ENCODE results near the gene TNPO2. TPM values are rescaled to one million over a fixed set of nuclear protein-coding genes. Genes with fewer than 3 reads are reported as not detected.

The TNPO2 gene
- total RNA-seq, 3 donors from 2014 or later = 46.0 to 73.0 (median 70.8) TPM

DNA sequence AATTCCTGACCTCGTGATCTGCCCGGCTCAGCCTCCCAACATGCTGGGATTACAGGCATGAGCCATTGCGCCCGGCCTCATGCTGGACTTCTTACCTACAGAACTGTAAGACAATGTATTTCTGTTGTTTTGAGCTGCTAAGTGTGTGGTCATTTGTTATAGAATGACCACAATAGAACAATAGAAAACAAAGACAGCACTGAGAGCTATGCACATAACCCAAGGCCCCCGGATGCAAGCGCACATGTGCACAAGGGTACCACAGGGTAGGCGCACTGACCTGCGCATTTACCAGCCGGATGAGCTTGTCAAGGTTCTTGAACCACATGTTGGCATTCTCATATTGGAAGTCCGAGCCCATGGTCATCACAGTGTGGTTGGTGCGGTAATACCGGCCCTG is 62.8 kb downstream of the TNPO2 start:
- Histone ChIP-seq H3K4me1 (peaks cover 2 to 5% of the 10 kb centered on the region in 2 donors), H3K9me3 (no peaks in the 10 kb centered on the region), H3K27me3 (no peaks in the 10 kb centered on the region), H3K4me3 (no peak overlapping the region), H3K27ac (no peak overlapping the region), H3K36me3 (no peaks in the 10 kb centered on the region)
- TF ChIP-seq POLR2A (IDR thresholded peaks at IDR 0.05) (no peak), POLR2AphosphoS5 (IDR thresholded peaks at IDR 0.05) (no peak)
- TF ChIP-seq, protein P1, sequence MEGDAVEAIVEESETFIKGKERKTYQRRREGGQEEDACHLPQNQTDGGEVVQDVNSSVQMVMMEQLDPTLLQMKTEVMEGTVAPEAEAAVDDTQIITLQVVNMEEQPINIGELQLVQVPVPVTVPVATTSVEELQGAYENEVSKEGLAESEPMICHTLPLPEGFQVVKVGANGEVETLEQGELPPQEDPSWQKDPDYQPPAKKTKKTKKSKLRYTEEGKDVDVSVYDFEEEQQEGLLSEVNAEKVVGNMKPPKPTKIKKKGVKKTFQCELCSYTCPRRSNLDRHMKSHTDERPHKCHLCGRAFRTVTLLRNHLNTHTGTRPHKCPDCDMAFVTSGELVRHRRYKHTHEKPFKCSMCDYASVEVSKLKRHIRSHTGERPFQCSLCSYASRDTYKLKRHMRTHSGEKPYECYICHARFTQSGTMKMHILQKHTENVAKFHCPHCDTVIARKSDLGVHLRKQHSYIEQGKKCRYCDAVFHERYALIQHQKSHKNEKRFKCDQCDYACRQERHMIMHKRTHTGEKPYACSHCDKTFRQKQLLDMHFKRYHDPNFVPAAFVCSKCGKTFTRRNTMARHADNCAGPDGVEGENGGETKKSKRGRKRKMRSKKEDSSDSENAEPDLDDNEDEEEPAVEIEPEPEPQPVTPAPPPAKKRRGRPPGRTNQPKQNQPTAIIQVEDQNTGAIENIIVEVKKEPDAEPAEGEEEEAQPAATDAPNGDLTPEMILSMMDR (IDR thresholded peaks at IDR 0.05) = no peak
- DNase-seq (ENCODE audit: low spot score in 2 of 2) = no peak
- intact Hi-C loops (cut with DNase I; ENCODE audit: low total_unique reads) = no loop called here

DNA sequence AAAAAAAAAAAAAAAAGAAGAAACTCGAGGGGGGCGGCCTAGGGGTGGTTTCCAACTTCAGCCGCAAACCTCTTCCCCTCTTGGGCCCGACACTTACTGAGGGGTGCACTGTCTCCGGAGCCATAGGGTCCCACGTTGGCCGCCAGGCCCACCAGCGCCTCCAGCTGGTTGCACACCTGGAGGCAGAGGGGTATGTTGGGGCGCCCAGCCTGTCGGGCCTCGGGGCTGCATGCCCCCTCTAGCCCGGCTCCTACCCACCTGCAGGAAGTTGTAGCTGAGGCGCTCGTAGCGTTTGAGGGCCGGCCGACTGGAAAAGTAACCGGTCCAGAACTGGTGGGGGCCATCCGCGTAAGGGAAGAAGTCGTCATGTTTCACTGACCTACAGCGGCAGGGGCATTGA is 65.8 kb downstream of the TNPO2 start:
- Histone ChIP-seq H3K27ac (no peak overlapping the region), H3K36me3 (no peaks in the 10 kb centered on the region)
- intact Hi-C loops (cut with DNase I; ENCODE audit: low total_unique reads) = no loop called here

DNA sequence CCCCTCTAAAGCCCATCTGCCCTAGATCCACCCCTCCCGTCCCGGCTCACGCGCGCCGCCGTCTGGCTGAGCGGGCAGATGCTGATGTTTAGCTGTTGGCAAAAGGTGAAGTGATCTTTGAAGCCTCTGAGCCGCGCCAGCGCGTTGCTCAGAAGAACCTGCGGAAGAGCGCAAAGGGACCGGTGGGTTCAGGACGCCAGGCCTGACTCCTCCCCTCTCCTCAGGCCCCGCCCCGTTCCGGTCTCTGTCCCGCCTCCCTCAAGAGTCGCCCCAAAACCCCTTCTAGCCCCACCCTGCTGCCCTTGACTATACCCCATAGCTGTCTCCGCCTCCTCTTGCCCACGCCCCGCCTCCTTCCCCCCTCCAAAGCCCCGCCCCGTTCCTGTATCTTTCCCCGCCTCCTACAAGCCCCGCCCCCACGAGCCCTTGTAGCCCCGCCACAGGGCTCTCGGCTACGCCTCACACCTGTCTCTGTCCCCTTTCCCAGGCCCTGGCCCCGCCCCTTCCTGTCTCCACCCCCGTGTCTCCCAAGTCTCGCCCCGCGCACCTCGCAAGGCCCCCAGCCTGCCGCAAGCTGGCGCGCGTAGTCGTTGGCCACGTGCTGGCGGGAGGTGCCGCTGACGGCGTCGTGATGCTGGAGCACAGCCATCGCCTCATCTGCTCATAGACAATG is 66.7 kb downstream of the TNPO2 start:
- no peak for DNase-seq (ENCODE audit: low spot score in 2 of 2)
- no peaks in the 10 kb centered on the region for H3K36me3 ChIP-seq
- intact Hi-C loops (cut with DNase I; ENCODE audit: low total_unique reads) = no loop called here

More for the DNA sequence above, 65.8 kb downstream of the TNPO2 start:
- no peak for DNase-seq (ENCODE audit: low spot score in 2 of 2)
- Histone ChIP-seq H3K9me3 (no peaks in the 10 kb centered on the region), H3K4me3 (no peak overlapping the region), H3K4me1 (no peaks in the 10 kb centered on the region), H3K27me3 (no peaks in the 10 kb centered on the region)
- TF ChIP-seq POLR2AphosphoS5 (IDR thresholded peaks at IDR 0.05) = no peak
- TF ChIP-seq, protein P1 (IDR thresholded peaks at IDR 0.05) = no peak
- TF ChIP-seq POLR2A (IDR thresholded peaks at IDR 0.05) = no peak

DNA sequence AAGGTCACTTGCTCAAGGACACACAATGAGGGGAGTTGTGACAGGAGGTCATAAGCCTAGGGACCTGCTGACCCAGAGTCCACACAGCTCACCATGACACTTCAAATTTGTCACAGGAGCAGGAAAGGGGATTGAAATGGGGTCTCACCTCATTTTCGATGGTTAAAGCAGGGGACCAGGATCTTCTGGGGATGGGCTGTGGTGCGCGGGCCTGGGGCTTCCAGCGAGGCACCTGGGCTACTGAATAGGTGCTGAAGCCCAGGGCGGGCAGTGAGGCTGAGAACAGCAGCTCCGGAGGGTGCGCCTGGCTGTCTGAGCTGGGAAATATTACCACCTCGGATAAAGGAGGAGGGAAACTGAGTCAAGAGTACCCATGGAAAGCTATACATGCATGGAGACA is 68.2 kb downstream of the TNPO2 start:
- no peak for DNase-seq (ENCODE audit: low spot score in 2 of 2)
- TF ChIP-seq, protein P1 (IDR thresholded peaks at IDR 0.05) = no peak
- TF ChIP-seq POLR2AphosphoS5 (IDR thresholded peaks at IDR 0.05) (no peak), POLR2A (IDR thresholded peaks at IDR 0.05) (no peak)
- intact Hi-C loops (cut with DNase I; ENCODE audit: low total_unique reads) = no loop called here
- Histone ChIP-seq H3K27me3 (no peaks in the 10 kb centered on the region), H3K4me1 (no peaks in the 10 kb centered on the region), H3K27ac (no peak overlapping the region), H3K9me3 (no peaks in the 10 kb centered on the region), H3K4me3 (no peak overlapping the region), H3K36me3 (no peaks in the 10 kb centered on the region)

More for the DNA sequence above, 66.7 kb downstream of the TNPO2 start:
- Histone ChIP-seq H3K9me3 (no peaks in the 10 kb centered on the region), H3K27me3 (no peaks in the 10 kb centered on the region), H3K27ac (no peak overlapping the region), H3K4me1 (no peaks in the 10 kb centered on the region), H3K4me3 (no peak overlapping the region)
- TF ChIP-seq POLR2AphosphoS5 (IDR thresholded peaks at IDR 0.05) = no peak
- no peak for TF ChIP-seq POLR2A (IDR thresholded peaks at IDR 0.05)
- TF ChIP-seq, protein P1 (IDR thresholded peaks at IDR 0.05) = no peak

GRCh38 chr19:12652219-12652618 is 71.5 kb downstream of the TNPO2 start:
- TF ChIP-seq POLR2AphosphoS5 (IDR thresholded peaks at IDR 0.05) = no peak
- TF ChIP-seq POLR2A (IDR thresholded peaks at IDR 0.05) = no peak
- TF ChIP-seq, protein P1 (IDR thresholded peaks at IDR 0.05) = no peak
- peaks cover 0 to 8% of the 10 kb centered on the region in 2 donors for H3K4me1 ChIP-seq
- no peaks in the 10 kb centered on the region for H3K9me3 ChIP-seq
- no peak for DNase-seq (ENCODE audit: low spot score in 2 of 2)
- intact Hi-C loops (cut with DNase I; ENCODE audit: low total_unique reads) = no loop called here
- no peak overlapping the region for H3K27ac ChIP-seq
- H3K4me3 ChIP-seq = no peak overlapping the region
- H3K27me3 ChIP-seq = no peaks in the 10 kb centered on the region
- no peaks in the 10 kb centered on the region for H3K36me3 ChIP-seq
